ENCODE measurements around the gene RNF14.

- TF ChIP-seq CTCF (IDR thresholded peaks at IDR 0.05) = no peak
- no peak for TF ChIP-seq EP300 (IDR thresholded peaks at IDR 0.05)
Measured at GRCh38 chr5:141995656-141996055, 26.8 kb downstream of the RNF14 start.
